Progenitor cell of endocrine pancreas (in vitro differentiated cells): ENCODE data around the gene PTGES3. TPM values are rescaled to one million over a fixed set of nuclear protein-coding genes. Genes with fewer than 3 reads are reported as not detected.
"Not testable (repeated sequence)": the region's sequence is repeated elsewhere in the genome, so short reads cannot be mapped to it uniquely, and the experiment has no call there.

ENCODE experiments used
- DNase-seq: peaks from one replicate; pipeline ENCODE4 v3.0.0; 2021; ENCODE audit warnings: low spot score; ENCODE audit not compliant: unreplicated experiment
- H3K27ac Mint-ChIP-seq: 2 replicates; pipeline ENCODE4 v1.8.0; 2021; ENCODE audit warnings: mild to moderate bottlenecking, moderate library complexity, mixed read lengths
- H3K27me3 Mint-ChIP-seq: 2 replicates; pipeline ENCODE4 v1.8.0; 2021; ENCODE audit warnings: mixed read lengths
- H3K36me3 Mint-ChIP-seq: 2 replicates; pipeline ENCODE4 v1.8.0; 2022; ENCODE audit warnings: mixed read lengths; ENCODE audit not compliant: insufficient read depth
- H3K4me1 Mint-ChIP-seq: 2 replicates; pipeline ENCODE4 v1.8.0; 2021; ENCODE audit warnings: low read depth, mixed read lengths
- H3K4me3 Mint-ChIP-seq: 2 replicates; pipeline ENCODE4 v1.8.0; 2021; ENCODE audit warnings: low read depth, mild to moderate bottlenecking, moderate library complexity, mixed read lengths
- H3K9me3 Mint-ChIP-seq: 2 replicates; pipeline ENCODE4 v1.8.0; 2021; ENCODE audit warnings: low read depth, mixed read lengths
- total RNA-seq: library from RNA; stranded (reverse); gene quantifications from 2 replicates; pipeline ENCODE4 v1.2.1, GENCODE V29; 2021
- TF ChIP-seq, protein P1 (sequence below): fragments of 200-600 bp; sonication (generic); IDR thresholded peaks from one replicate; pipeline ENCODE4 v1.5.0; 2021; ENCODE audit warnings: antibody characterized with exemption, mild to moderate bottlenecking; ENCODE audit not compliant: unreplicated experiment

PTGES3 gene
- total RNA-seq, 1 donor from 2014 or later = 234 TPM

DNA sequence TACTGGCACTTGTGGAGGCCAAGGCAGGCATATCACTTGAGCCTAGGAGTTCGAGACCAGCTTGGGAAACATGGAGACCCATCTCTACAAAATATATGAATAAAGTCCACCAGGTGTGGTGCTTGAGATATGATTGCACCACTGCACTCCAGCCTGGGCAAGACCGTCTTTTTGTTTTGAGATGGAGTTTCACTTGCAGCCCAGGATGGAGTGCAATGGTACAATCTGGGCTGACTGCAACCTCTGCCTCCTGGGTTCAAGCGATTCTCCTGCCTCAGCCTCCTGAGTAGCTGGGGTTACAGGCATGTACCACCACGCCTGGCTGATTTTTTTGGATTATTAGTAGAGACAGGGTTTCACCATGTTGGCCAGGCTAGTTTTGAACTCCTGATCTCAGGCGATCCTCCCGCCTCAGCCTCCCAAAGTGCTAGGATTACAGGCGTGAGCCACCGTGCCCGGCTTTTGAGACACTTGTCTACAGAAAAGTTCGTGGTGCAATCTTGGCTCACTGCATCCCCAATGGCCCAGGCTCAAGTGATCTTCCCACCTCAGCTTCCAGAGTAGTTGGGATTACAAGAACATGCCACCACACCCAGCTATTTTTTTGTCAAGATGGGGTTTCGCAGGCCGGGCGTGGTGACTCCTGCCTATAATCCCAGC lies 26.0 kb downstream of the PTGES3 start:
- DNase-seq = no peak
- Mint-ChIP-seq H3K4me3 (no peak overlapping the region), H3K36me3 (peaks cover 20% of the 10 kb centered on the region), H3K9me3 (no peaks in the 10 kb centered on the region), H3K27me3 (no peaks in the 10 kb centered on the region), H3K27ac (no peak overlapping the region), H3K4me1 (no peaks in the 10 kb centered on the region)
- TF ChIP-seq, protein P1, sequence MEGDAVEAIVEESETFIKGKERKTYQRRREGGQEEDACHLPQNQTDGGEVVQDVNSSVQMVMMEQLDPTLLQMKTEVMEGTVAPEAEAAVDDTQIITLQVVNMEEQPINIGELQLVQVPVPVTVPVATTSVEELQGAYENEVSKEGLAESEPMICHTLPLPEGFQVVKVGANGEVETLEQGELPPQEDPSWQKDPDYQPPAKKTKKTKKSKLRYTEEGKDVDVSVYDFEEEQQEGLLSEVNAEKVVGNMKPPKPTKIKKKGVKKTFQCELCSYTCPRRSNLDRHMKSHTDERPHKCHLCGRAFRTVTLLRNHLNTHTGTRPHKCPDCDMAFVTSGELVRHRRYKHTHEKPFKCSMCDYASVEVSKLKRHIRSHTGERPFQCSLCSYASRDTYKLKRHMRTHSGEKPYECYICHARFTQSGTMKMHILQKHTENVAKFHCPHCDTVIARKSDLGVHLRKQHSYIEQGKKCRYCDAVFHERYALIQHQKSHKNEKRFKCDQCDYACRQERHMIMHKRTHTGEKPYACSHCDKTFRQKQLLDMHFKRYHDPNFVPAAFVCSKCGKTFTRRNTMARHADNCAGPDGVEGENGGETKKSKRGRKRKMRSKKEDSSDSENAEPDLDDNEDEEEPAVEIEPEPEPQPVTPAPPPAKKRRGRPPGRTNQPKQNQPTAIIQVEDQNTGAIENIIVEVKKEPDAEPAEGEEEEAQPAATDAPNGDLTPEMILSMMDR = no peak

DNA sequence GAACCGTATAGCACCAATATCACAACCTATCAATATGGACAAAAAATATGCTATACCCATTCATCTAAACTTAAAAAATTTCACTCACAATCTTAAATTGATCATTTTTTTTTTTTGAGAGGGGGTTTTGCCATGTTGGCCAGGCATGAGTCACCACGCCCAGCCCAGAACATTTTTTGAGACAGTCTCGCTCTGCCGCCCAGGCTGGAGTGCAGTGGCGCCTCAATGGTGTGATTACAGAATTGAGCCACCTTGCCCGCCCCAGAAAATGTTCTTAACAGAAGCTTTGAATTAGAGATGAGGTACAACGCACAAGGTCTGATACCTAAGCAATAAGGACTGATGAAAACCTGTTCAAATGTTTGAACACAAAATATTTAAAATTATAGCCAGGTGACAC lies 26.5 kb downstream of the PTGES3 start:
- H3K36me3 Mint-ChIP-seq = peaks cover 20% of the 10 kb centered on the region

GRCh38 chr12:56658921-56659320 lies 29.2 kb downstream of the PTGES3 start:
- Mint-ChIP-seq H3K27ac (no peak overlapping the region), H3K36me3 (peaks cover 13% of the 10 kb centered on the region), H3K4me1 (no peaks in the 10 kb centered on the region), H3K9me3 (peaks cover 6% of the 10 kb centered on the region), H3K4me3 (no peak overlapping the region), H3K27me3 (no peaks in the 10 kb centered on the region)
- TF ChIP-seq, protein P1 = no peak
- no peak for DNase-seq

More for the DNA sequence above, 26.5 kb downstream of the PTGES3 start:
- TF ChIP-seq, protein P1 = no peak
- Mint-ChIP-seq H3K27ac (no peak overlapping the region), H3K9me3 (no peaks in the 10 kb centered on the region), H3K4me3 (no peak overlapping the region), H3K4me1 (no peaks in the 10 kb centered on the region), H3K27me3 (no peaks in the 10 kb centered on the region)
- DNase-seq = no peak

DNA sequence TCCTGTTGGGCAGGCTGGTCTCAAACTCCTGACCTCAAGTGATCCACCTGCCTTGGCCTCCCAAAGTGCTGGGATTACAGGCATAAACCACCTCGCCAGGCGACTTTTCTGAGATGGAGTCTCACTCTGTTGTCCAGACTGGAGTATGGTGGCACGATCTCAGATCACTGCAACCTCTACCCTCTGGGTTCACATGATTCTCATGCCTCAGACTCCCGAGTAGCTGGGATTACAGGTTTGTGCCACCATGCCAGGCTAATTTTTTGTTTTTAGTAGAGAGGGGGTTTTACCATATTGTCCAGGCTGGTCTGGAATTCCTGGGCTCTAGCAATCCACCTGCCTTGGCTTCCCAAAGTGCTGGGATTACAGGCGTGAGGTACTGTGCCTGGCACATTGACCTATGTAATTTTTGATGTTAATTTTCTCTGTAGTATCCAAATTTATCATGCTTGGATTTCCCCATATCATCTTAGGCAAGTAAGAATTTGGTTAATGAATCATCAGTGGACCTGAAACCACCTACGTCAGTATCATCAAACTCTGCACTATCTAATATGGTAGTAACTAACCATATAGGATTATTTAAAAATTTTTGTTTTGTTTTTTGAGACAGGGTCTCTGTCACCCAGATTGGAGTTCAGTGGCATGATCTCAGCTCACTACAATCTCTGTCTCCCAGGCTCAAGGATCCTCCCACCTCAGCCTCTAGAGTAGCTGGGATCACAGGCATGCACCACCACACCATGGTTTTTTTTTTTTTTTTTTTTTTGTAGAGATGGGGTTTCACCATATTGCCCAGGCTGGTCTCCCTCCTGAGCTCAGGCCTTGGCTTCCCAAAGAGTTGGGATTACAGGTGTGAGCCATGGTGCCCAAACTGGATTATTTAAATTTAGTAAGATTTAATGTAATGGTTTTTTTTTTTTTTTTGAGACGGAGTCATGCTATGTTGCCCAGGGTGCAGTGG lies 30.4 kb downstream of the PTGES3 start:
- Mint-ChIP-seq H3K9me3 (peaks cover 18% of the 10 kb centered on the region), H3K27ac (no peak overlapping the region), H3K4me1 (no peaks in the 10 kb centered on the region), H3K27me3 (no peaks in the 10 kb centered on the region), H3K4me3 (no peak overlapping the region), H3K36me3 (peaks cover 14% of the 10 kb centered on the region)
- TF ChIP-seq, protein P1 = no peak
- no peak for DNase-seq

DNA sequence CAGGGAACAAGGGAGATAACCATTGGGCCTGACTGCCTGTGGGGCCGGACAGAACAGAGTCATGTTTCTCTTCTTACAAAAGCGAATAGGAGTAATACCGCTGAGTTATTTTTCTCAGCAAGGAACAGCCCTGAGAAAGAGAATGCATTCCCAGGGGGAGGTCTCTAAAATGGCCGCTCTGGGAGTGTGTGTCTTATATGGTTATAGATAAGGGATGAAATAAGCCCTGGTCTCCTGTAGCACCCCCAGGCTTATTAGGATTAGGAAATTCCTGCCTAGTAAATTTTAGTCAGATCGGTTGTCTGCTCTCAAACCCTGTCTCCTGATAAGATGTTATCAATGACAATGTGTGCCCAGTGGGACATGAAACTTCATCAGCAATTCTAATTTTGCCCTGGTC lies 34.3 kb downstream of the PTGES3 start:
- not testable (repeated sequence) for H3K27ac Mint-ChIP-seq, DNase-seq, H3K4me1 Mint-ChIP-seq, H3K4me3 Mint-ChIP-seq, H3K27me3 Mint-ChIP-seq
- Mint-ChIP-seq H3K9me3 (peaks cover 20% of the 10 kb centered on the region), H3K36me3 (peaks cover 16% of the 10 kb centered on the region)

DNA sequence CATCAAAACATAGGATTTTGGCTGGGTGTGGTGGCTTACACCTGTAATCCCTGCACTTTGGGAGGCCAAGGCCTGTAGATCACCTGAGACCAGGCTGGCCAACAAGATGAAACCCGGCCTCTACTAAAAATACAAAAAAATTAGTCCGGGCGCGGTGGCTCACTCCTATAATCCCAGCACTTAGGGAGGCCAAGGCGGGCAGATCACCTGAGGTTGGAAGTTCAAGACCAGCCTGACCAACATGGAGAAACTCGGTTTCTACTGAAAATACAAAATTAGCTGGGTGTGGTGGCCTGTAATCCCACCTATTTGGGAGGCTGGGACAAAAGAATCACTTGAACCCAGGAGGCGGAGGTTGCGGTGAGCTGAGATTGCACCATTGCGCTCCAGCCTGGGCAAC lies 40.1 kb downstream of the PTGES3 start:
- not testable (repeated sequence) for H3K27me3 Mint-ChIP-seq, H3K9me3 Mint-ChIP-seq, DNase-seq, H3K4me3 Mint-ChIP-seq, H3K27ac Mint-ChIP-seq
- Mint-ChIP-seq H3K36me3 (peaks cover 16% of the 10 kb centered on the region), H3K4me1 (peaks cover 14% of the 10 kb centered on the region)
